ENCODE data around the gene SFSWAP.

DNA sequence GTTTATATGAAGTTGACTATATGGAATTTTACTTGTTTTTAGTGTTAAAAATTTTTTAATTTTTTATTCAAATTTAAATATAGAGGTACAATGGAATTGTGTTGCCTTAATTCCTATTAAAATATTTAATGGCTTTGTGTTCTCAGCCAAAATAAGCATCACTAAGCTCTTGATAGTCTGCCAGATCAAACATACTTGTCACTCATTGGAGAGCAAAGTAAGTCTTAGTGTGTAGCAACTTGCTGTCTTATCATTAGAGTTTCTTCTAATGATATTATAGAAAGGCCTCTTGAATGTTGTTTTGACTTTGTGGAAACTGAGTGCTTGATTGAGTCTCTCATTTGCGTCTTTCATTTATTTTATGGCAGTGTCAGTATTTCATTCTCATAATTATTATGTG lies 10.7 kb downstream of the SFSWAP start:
- no peak for TF ChIP-seq REST (IDR thresholded peaks at IDR 0.05; ENCODE audit: insufficient read depth in 1 of 2, low read depth in 2 of 2, low read length in 2 of 2)
- TF ChIP-seq POLR2AphosphoS5 (IDR thresholded peaks at IDR 0.05; ENCODE audit: low read depth, low read length) = no peak
- no peak for TF ChIP-seq SIN3A (IDR thresholded peaks at IDR 0.05; ENCODE audit: borderline replicate concordance, insufficient read depth, low read length)
- TF ChIP-seq TAF1 (IDR thresholded peaks at IDR 0.05; ENCODE audit: borderline replicate concordance, insufficient read depth, low read length) = no peak
- no peak for TF ChIP-seq FOXP2 (optimal IDR thresholded peaks at IDR 0.05; ENCODE audit: borderline replicate concordance, extremely low read depth, extremely low read length, insufficient read depth)
